Daoy (cell line): ENCODE measurements around the gene GP1BA. TPM values are rescaled to one million over a fixed set of nuclear protein-coding genes. Genes with fewer than 3 reads are reported as not detected.
A peak's percentile ranks its signal among the peaks of the same experiment; 100 is the strongest.

ENCODE experiments used
- DNase-seq: peaks from one replicate; pipeline ENCODE4 v3.0.0-alpha.2; 2015; ENCODE audit warnings: low read depth
- total RNA-seq: library from RNA; depleted of rRNA; stranded (reverse); fragments of >200 nt; shearing (Covaris generic); gene quantifications from 2 replicates; pipeline ENCODE4 v1.2.3, GENCODE V29; 2014; rRNA removed

GP1BA gene
- total RNA-seq, 1 experiment from 2014 or later: 0.23 TPM

DNA sequence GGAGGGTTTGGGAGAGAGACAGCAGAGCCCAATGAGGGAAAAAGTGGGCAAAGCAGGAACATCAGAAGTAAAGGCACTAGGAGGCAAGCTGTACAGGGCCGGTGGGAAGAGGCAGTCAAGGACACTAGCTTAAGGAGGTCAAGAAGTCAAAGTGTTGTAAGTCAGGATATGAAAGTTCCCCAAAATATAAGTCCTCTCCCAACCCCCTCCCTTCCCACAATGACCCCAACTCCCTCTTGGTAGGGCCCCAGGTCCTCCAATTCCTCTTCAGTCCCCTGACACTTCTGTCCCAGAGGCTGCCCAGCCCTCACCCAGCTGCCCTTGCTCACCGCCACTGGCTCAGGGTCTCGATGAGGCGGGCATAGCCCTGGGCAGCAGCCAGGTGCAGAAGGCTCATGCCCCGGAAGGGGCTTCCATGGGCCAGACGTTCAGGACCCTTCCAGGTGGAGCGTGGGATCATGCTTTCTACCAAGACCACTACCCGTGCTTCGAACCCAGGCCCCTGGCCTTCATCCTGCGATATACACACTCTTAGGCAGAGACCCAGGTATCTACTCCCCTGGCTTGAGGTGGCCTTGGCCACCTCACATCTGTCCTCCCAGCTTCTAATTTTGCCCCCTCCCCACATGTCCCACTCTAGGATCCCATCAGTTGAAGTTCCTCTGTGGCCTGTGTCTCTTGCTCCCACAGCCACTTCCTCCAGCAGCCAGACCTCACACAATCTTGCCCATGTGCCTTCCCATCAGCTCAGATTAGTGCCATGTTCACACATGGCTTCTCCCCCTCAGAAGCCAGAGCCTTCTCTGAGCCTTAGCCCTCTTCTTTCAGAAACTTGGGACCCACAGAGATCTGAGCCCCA lies 41.4 kb downstream of the GP1BA start:
- DNase-seq: no peak

- DNase-seq: no peak
These were observed 42.1 kb downstream of the GP1BA start for GRCh38 chr17:4974115-4974670.

- no peak for DNase-seq
These were observed 46.6 kb downstream of the GP1BA start for GRCh38 chr17:4978726-4979125.

- DNase-seq: peak; percentile 53
These were observed 48.7 kb downstream of the GP1BA start for GRCh38 chr17:4980644-4981216.

- DNase-seq: no peak
These were observed 50.2 kb downstream of the GP1BA start for GRCh38 chr17:4982305-4982704.

Other genes starting within 250 kb of the GP1BA start
- gene PELP1, start 228.1 kb upstream of the GP1BA start, total RNA-seq: 31.8 and 35.1 TPM in 2 replicates
- 10.7 and 16.4 TPM in 2 replicates for gene ARRB2, start 221.6 kb upstream of the GP1BA start, total RNA-seq
- gene MED11, start 200.8 kb upstream of the GP1BA start, total RNA-seq: 23.9 and 29.3 TPM in 2 replicates
- 1.1 TPM in 1 of 2 replicates, not detected in the other for gene ZMYND15, start 192.4 kb upstream of the GP1BA start, total RNA-seq
- 3.0 and 3.8 TPM in 2 replicates for gene CXCL16, start 192.3 kb upstream of the GP1BA start, total RNA-seq
- not detected in 2 replicates for gene TM4SF5, start 160.4 kb upstream of the GP1BA start, total RNA-seq
- not detected in 2 replicates for gene VMO1, start 145.9 kb upstream of the GP1BA start, total RNA-seq
- gene GLTPD2, start 143.3 kb upstream of the GP1BA start, total RNA-seq: not detected in 2 replicates
- 361 and 379 TPM in 2 replicates for gene PSMB6, start 136.1 kb upstream of the GP1BA start, total RNA-seq
- 3.7 and 9.2 TPM in 2 replicates for gene PLD2, start 125.1 kb upstream of the GP1BA start, total RNA-seq
- 10.8 and 13.8 TPM in 2 replicates for gene MINK1, start 98.9 kb upstream of the GP1BA start, total RNA-seq
- 0.17 TPM in 1 of 2 replicates, not detected in the other for gene C17orf107, start 32.7 kb upstream of the GP1BA start, total RNA-seq
- 1.1 TPM in 1 of 2 replicates, not detected in the other for gene CHRNE, start 29.2 kb upstream of the GP1BA start, total RNA-seq
- gene SLC25A11, start 7.8 kb downstream of the GP1BA start, total RNA-seq: 82.4 and 112 TPM in 2 replicates
- gene RNF167, start 8.0 kb downstream of the GP1BA start, total RNA-seq: 31.8 and 39.1 TPM in 2 replicates
- gene PFN1, start 16.3 kb downstream of the GP1BA start, total RNA-seq: 1,218 and 1,358 TPM in 2 replicates
- 1.8 and 5.2 TPM in 2 replicates for gene ENO3, start 18.8 kb downstream of the GP1BA start, total RNA-seq
- gene SPAG7, start 35.5 kb downstream of the GP1BA start, total RNA-seq: 56.3 and 93.3 TPM in 2 replicates
- 4.3 and 8.5 TPM in 2 replicates for gene CAMTA2, start 55.4 kb downstream of the GP1BA start, total RNA-seq
- 0.23 TPM in 1 of 2 replicates, not detected in the other for gene INCA1, start 65.2 kb downstream of the GP1BA start, total RNA-seq
- 32.3 and 46.6 TPM in 2 replicates for gene KIF1C, start 65.7 kb downstream of the GP1BA start, total RNA-seq
- gene SLC52A1, start 103.1 kb downstream of the GP1BA start, total RNA-seq: not detected in 2 replicates
- gene ZFP3, start 146.2 kb downstream of the GP1BA start, total RNA-seq: not detected in 2 replicates
- 17.7 and 20.4 TPM in 2 replicates for gene ZNF232, start 179.6 kb downstream of the GP1BA start, total RNA-seq
- not detected in 2 replicates for gene USP6, start 183.8 kb downstream of the GP1BA start, total RNA-seq